ENCODE measurements around the gene ACADVL. TPM values are rescaled to one million over a fixed set of nuclear protein-coding genes. Genes with fewer than 3 reads are reported as not detected.
A peak's percentile ranks its signal among the peaks of the same experiment; 100 is the strongest.

The ACADVL gene
- total and polyA plus RNA-seq, 8 donors = 285 to 654 (median 381) TPM

DNA sequence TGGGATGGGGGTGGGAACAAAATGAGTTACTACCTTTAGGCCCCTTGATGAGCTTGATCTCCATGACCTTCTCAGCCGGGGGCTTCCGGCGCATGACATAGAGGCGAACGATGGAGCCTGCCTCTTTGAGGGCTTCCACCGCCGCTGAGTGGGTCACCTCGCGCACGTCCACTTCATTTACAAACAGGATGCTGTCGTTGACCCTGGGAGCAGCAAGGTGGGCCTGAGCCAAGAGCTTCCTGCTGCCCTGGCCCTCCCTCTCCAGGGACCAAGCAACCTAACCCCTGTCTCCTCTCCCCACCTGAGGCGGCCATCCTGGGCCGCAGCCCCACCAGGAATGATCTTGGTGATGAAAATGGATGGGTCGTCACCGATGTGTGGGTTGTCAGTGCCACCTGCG, 16.3 kb upstream of the ACADVL start:
- intact Hi-C loops (cut with DNase I) = no loop called here
- H3K36me3 ChIP-seq = peaks cover 0 to 29% of the 10 kb centered on the region in 2 donors
- H3K27me3 ChIP-seq = no peaks in the 10 kb centered on the region
- no peak overlapping the region for H3K4me3 ChIP-seq
- no peak overlapping the region for H3K27ac ChIP-seq
- no peaks in the 10 kb centered on the region for H3K9me3 ChIP-seq
- ATAC-seq (no peak), DNase-seq (no peak)
- peaks cover 0 to 11% of the 10 kb centered on the region in 2 donors for H3K4me1 ChIP-seq
- no peak for TF ChIP-seq CTCF (IDR thresholded peaks at IDR 0.05)

DNA sequence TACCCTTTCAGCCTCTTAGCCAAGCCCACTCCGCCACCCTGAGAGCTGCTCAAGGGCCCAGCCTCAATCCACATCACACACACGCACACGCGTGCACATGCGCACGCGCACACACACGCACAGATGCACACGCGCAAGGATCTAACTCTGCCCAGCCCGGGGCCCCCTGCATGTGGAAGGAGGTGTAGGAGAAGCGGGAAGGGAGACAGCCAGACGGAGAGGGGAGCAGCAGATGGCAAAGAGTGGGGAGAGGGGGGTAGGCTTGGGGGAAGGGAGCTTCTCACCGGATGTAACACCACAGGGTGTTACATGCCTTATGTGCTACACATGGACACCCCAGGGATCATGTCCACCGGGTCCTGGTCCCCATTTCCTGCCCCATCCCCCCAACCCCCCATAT, 15.4 kb upstream of the ACADVL start:
- Histone ChIP-seq H3K9me3 (no peaks in the 10 kb centered on the region), H3K27me3 (no peaks in the 10 kb centered on the region), H3K4me3 (peak overlapping the region in 1 of 2 donors; percentile 43), H3K36me3 (peaks cover 0 to 29% of the 10 kb centered on the region in 2 donors), H3K4me1 (peaks cover 0 to 11% of the 10 kb centered on the region in 2 donors), H3K27ac (peak overlapping the region in 1 of 2 donors; percentile 41)
- DNase-seq = no peak
- intact Hi-C loops (cut with DNase I) = no loop called here
- ATAC-seq = peak; percentile 3
- TF ChIP-seq CTCF (IDR thresholded peaks at IDR 0.05) = no peak

DNA sequence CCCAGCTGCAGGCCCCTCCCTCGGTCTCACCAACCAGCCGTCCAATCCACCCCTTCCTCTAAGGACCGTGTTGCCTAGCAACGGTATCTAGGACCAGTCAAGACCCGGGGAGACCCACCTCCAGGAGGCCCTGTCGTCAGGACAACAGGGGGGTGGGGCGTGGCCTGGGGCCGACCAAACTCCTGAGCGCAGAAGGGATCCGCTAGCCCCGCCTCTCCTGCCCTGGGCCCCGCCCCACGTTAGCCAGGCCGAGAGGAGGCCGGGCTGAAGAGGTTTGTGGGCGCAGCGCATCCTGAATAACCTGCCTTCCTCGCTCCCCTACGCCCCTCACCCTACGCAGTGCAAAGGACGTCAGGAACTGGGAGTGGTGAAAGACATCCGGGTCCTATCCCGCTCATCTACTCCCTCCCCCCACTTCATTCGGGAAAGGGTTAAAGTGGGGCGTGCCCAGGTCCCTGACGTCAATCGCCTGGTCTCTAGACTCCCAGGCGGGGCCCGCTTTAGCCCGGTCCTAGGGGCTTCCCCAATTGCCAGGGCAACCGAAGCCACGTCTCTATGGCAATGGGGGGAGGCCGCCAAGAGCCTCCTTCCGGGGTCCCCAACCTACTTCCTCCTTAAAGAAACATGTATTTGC, 14.8 kb upstream of the ACADVL start:
- DNase-seq (peak; percentile 82 to 95 (median 88)), ATAC-seq (peak; percentile 91)
- TF ChIP-seq CTCF (IDR thresholded peaks at IDR 0.05) = no peak
- intact Hi-C loops (cut with DNase I) = no loop called here
- Histone ChIP-seq H3K27me3 (no peaks in the 10 kb centered on the region), H3K4me1 (peaks cover 0 to 11% of the 10 kb centered on the region in 2 donors), H3K9me3 (no peaks in the 10 kb centered on the region), H3K27ac (peak overlapping the region; percentile 19 to 41), H3K4me3 (peak overlapping the region; percentile 43 to 53), H3K36me3 (peaks cover 0 to 29% of the 10 kb centered on the region in 2 donors)

- Histone ChIP-seq H3K4me3 (peak overlapping the region; percentile 43 to 53), H3K36me3 (peaks cover 0 to 29% of the 10 kb centered on the region in 2 donors), H3K9me3 (no peaks in the 10 kb centered on the region), H3K27ac (peak overlapping the region in 1 of 2 donors; percentile 41), H3K27me3 (no peaks in the 10 kb centered on the region), H3K4me1 (peaks cover 0 to 11% of the 10 kb centered on the region in 2 donors)
- ATAC-seq (no peak), DNase-seq (no peak)
- intact Hi-C loops (cut with DNase I) = no loop called here
- no peak for TF ChIP-seq CTCF (IDR thresholded peaks at IDR 0.05)
Observed at GRCh38 chr17:7205561-7205960, 14.2 kb upstream of the ACADVL start.

GRCh38 chr17:7207120-7208001, 12.4 kb upstream of the ACADVL start:
- no peaks in the 10 kb centered on the region for H3K27me3 ChIP-seq
- H3K4me1 ChIP-seq = peaks cover 3 to 11% of the 10 kb centered on the region in 2 donors
- no peak overlapping the region for H3K27ac ChIP-seq
- intact Hi-C loops (cut with DNase I) = no loop called here
- H3K36me3 ChIP-seq = peaks cover 0 to 13% of the 10 kb centered on the region in 2 donors
- no peaks in the 10 kb centered on the region for H3K9me3 ChIP-seq
- ATAC-seq (no peak), DNase-seq (peak in 1 of 4 donors; percentile 60)
- no peak for TF ChIP-seq CTCF (IDR thresholded peaks at IDR 0.05)
- H3K4me3 ChIP-seq = no peak overlapping the region
